Pancreas (tissue), 10 donors: ENCODE measurements around the gene SLCO2A1. TPM values are rescaled to one million over a fixed set of nuclear protein-coding genes. Genes with fewer than 3 reads are reported as not detected.

Experiments used
- ATAC-seq, 4 donors: fragments of 200-7000 bp; cut with Tn5 transposase; one replicate each; pipeline versions ENCODE4 v1.8.0 to v1.9.1; 2020; ENCODE audit warnings: mild to moderate bottlenecking in 4 of 4, moderate library complexity in 4 of 4
- DNase-seq, 6 donors: peaks; one replicate each; pipeline ENCODE4 v3.0.0-alpha.2; 2020
- FAIRE-seq: peaks from 2 replicates; lab custom pipeline; 2012; peaks lifted over from hg19 to GRCh38; lab: Jason Lieb, UNC
- H3K27ac ChIP-seq, 4 donors: fragments of 200-600 bp; sonication (generic); 1 replicate in 3 of 4; 2 replicates in 1 of 4; pipeline versions ENCODE4 v1.5.0 to v1.8.0; 2020
- H3K27me3 ChIP-seq, 4 donors: fragments of 200-600 bp; one replicate each; pipeline ENCODE4 v1.8.0; 2021
- H3K36me3 ChIP-seq, 3 donors: fragments of 200-600 bp; sonication (generic) in 1 of 3; one replicate each; pipeline versions ENCODE4 v1.5.0 to v1.8.0; 2020 to 2021
- H3K4me1 ChIP-seq, 3 donors: fragments of 200-600 bp; one replicate each; pipeline ENCODE4 v1.8.0; 2021
- H3K4me3 ChIP-seq, 4 donors: fragments of 200-600 bp; sonication (generic) in 2 of 4; one replicate each; pipeline versions ENCODE4 v1.5.0 to v1.8.0; 2020 to 2021
- H3K9me3 ChIP-seq, 4 donors: fragments of 200-600 bp; one replicate each; pipeline ENCODE4 v1.8.0; 2021
- WGBS, 2 donors: extraction: QIAGEN DNeasy Blood & Tissue Kit; methylation state at CpG; one replicate each; pipeline ENCODE4 v1.1.7; 2013; 5-methylcytosine and 5-hydroxymethylcytosine counted together
- intact Hi-C, 3 donors: fragments of 100-400 bp; cut with DNase I; formaldehyde crosslinking; loops; one replicate each; pipeline versions ENCODE4 v1.11.1 to v1.14.2; 2022
- polyA plus RNA-seq, 2 donors: library from polyadenylated mRNA; stranded (reverse); fragments of 200-250 nt; gene quantifications; one replicate each; pipeline ENCODE4 v1.2.3, GENCODE V29; 2013
- total RNA-seq, 6 donors: library from RNA; stranded (reverse); fragmentation: NEBNext Ultra II Directional in 4 of 6; extraction: Animal tissue kit (Norgen Biotek cat#: 25700) in 4 of 6; gene quantifications; one replicate each; pipeline versions ENCODE4 v1.2.1 to v1.2.4, GENCODE V29; 2021 to 2023
- TF ChIP-seq, protein P1 (sequence below), 4 donors: fragments of 200-600 bp; sonication (generic) in 3 of 4; IDR thresholded peaks; one replicate each; pipeline versions ENCODE4 v1.5.0 to v1.8.0; 2021; ENCODE audit warnings: antibody characterized with exemption in 4 of 4
- donor health status: healthy with polysubstance abuse.
- donor health status: DM: no; HTN: no; CAD: no; lungs with moderate emphysema.
- donor health status: DM: no; HTN: no; CAD: no.
- donor health status: control.
- donor health status: control.
- donor health status: Bipolar disorder and iron deficiency.
- donor health status: DM: yes; HTN: yes; CAD: no.
- donor health status: DM: no; HTN: no; CAD: no.
- donor health status: DM: no; HTN: no; CAD: no.
- donor health status: DM: yes; HTN: yes; CAD: no.

Gene SLCO2A1
- total and polyA plus RNA-seq, 8 donors = 4.6 to 17.5 (median 10.4) TPM

DNA sequence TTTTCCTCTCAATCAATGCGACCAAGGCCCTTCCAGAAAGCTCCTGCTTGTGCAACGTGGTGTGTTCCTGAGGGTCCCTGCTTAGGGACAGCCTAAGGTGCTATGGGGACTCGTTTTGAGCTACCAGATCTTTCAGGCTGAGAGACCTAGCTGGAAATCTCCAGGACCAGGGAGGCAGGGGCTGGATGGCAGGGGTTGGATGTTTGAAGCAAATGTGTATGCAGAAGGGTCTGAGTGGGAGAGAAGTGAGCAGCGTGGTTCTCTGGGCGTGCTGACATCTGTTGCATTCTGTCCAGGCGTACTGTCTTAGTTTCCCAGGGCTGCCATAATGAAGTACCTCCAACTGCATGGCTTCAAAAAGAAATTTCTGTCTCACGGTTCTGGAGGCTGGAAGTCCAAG lies 31.7 kb upstream of the SLCO2A1 start:
- TF ChIP-seq, protein P1, sequence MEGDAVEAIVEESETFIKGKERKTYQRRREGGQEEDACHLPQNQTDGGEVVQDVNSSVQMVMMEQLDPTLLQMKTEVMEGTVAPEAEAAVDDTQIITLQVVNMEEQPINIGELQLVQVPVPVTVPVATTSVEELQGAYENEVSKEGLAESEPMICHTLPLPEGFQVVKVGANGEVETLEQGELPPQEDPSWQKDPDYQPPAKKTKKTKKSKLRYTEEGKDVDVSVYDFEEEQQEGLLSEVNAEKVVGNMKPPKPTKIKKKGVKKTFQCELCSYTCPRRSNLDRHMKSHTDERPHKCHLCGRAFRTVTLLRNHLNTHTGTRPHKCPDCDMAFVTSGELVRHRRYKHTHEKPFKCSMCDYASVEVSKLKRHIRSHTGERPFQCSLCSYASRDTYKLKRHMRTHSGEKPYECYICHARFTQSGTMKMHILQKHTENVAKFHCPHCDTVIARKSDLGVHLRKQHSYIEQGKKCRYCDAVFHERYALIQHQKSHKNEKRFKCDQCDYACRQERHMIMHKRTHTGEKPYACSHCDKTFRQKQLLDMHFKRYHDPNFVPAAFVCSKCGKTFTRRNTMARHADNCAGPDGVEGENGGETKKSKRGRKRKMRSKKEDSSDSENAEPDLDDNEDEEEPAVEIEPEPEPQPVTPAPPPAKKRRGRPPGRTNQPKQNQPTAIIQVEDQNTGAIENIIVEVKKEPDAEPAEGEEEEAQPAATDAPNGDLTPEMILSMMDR (IDR thresholded peaks at IDR 0.05) = no peak
- H3K4me3 ChIP-seq = no peak overlapping the region
- H3K4me1 ChIP-seq = peaks cover 0 to 23% (median 5%) of the 10 kb centered on the region in 3 donors
- H3K27ac ChIP-seq = no peak overlapping the region
- H3K9me3 ChIP-seq = no peaks in the 10 kb centered on the region
- H3K36me3 ChIP-seq = no peaks in the 10 kb centered on the region
- 79 to 88% methylated on average over 7 of the region's 7 CpGs for WGBS, 2 donors
- FAIRE-seq (no peak), ATAC-seq (no peak), DNase-seq (no peak)
- no peaks in the 10 kb centered on the region for H3K27me3 ChIP-seq
- intact Hi-C loops = no loop called here

- intact Hi-C loops = no loop called here
- TF ChIP-seq, protein P1 (IDR thresholded peaks at IDR 0.05) = no peak
- DNase-seq (no peak), FAIRE-seq (no peak), ATAC-seq (peak; percentile 36 to 71 (median 43))
- Histone ChIP-seq H3K27ac (no peak overlapping the region), H3K4me1 (peaks cover 0 to 23% (median 5%) of the 10 kb centered on the region in 3 donors), H3K27me3 (no peaks in the 10 kb centered on the region), H3K9me3 (no peaks in the 10 kb centered on the region), H3K4me3 (no peak overlapping the region), H3K36me3 (no peaks in the 10 kb centered on the region)
- WGBS, 2 donors = 50 to 53% methylated on average over 10 of the region's 10 CpGs
Observed at GRCh38 chr3:134060561-134061385, 31.0 kb upstream of the SLCO2A1 start.

DNA sequence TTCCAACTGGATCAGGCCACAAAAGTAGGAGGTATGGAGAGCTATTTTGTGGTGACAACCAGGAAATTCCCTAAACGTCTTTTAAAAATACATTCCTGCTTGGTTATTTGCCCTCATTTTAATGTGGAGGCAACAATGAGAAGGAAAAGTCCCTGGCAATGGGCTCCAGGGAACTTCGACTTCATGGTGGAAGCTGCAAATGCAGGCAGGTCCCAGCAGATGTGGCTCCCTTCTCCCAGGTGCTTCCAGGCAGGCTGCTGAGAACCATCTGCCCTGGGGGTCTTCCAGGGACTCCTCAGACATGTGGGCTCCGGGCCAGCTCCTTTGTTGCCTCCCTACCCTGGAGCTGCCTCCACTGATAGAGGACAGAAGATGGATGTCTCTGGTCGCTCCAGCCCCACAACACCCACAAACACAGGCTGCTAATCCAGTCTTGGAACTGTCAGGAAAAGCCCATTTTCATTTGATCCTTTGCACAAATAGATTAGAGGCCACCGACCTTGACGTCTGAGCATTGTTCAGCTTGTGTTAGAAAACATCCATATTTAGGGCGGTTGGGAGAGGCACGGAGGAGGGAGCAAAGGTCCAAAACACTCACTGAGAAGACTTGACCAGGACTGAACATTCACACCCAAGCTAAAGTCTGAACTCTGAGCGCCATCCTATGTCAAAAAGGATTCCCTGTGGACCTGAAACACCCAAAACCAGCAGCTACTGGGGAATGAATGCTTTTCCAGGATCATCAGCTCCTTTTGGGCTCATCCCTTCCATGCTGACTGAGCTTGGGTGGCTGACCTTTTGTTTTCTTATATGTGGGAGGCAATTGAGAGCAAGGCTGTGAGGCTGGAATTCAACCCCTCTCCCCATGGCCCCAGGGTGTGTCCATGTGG lies 30.2 kb upstream of the SLCO2A1 start:
- Histone ChIP-seq H3K27ac (no peak overlapping the region), H3K27me3 (no peaks in the 10 kb centered on the region), H3K9me3 (no peaks in the 10 kb centered on the region), H3K36me3 (no peaks in the 10 kb centered on the region), H3K4me3 (no peak overlapping the region), H3K4me1 (peaks cover 0 to 23% (median 5%) of the 10 kb centered on the region in 3 donors)
- TF ChIP-seq, protein P1 (IDR thresholded peaks at IDR 0.05) = no peak
- FAIRE-seq (no peak), DNase-seq (no peak), ATAC-seq (peak in 3 of 4 donors; percentile 4 to 28 (median 25))
- intact Hi-C loops = no loop called here
- WGBS, 2 donors = 42% methylated on average over 9 of the region's 9 CpGs

DNA sequence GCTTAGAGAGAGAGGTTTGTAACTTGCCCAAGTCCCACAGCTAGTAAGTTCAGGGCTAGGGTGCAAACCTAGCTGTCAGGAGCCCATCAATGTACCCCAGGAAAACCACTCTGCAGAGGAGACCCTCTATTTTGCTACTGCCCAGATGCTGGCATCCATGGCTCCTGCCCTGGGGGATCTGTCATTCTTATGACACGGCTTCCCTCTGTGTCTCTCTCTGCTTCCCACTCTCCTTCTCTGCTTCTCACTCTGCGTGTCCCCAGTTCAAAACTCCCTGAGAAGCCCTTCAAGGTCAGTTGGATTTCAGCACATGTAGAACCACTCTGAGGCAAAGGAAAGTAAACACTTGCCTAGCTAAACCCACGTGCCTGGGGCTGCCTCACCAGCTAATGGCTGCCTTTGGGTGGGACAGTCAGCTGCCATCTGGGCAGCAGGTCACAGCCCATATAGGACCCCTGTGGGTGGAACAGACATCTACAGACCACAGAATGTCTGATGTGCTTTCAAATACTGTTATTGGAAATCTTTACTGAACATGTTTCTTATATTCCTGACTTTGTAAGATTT lies 29.4 kb upstream of the SLCO2A1 start:
- FAIRE-seq (no peak), DNase-seq (peak in 2 of 6 donors; percentile 23 to 43)

More for the DNA sequence above, 29.4 kb upstream of the SLCO2A1 start:
- Histone ChIP-seq H3K9me3 (no peaks in the 10 kb centered on the region), H3K27me3 (no peaks in the 10 kb centered on the region), H3K4me3 (no peak overlapping the region), H3K4me1 (peaks cover 0 to 23% (median 5%) of the 10 kb centered on the region in 3 donors), H3K27ac (no peak overlapping the region), H3K36me3 (no peaks in the 10 kb centered on the region)
- TF ChIP-seq, protein P1 (IDR thresholded peaks at IDR 0.05) = no peak
- peak; percentile 49 to 63 (median 62) for ATAC-seq
- intact Hi-C loops = no loop called here
- WGBS, 2 donors = 44 to 45% methylated on average over 3 of the region's 3 CpGs
